ENCODE results near the gene GSTA1. TPM values are rescaled to one million over a fixed set of nuclear protein-coding genes. Genes with fewer than 3 reads are reported as not detected.

Gene GSTA1
- total RNA-seq, 1 experiment from 2014 or later = not detected

DNA sequence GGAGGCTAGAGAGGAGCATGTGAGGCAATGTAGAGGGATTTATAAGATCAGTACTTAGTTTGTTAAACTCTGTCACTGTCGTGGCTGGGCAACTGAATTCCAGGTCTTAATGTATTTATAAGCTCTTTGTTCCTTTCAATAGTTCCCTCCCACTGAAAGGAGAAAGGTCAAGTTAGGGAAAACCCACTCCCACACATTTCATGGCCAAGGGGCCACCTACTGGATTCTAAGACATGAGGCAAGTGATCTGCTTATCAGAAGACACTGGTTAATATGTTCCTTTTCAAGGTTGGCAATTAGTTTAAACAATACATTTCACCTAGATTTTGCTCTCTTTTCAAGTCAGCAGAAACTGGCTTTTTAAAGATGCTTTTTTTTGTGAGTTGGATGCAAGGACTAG, 42.4 kb upstream of the GSTA1 start:
- Histone ChIP-seq H2BK120ac (ENCODE audit: low read depth, low read length, poor library complexity, severe bottlenecking) (no peak overlapping the region), H3K4ac (ENCODE audit: low read depth, low read length) (no peak overlapping the region), H3K23me2 (ENCODE audit: insufficient read length, low read depth, low read length, poor library complexity, severe bottlenecking) (no peaks in the 10 kb centered on the region), H3K23ac (ENCODE audit: insufficient read length, low read depth, low read length) (no peak overlapping the region), H3K4me1 (ENCODE audit: insufficient read depth, low read length) (no peaks in the 10 kb centered on the region), H3K4me2 (ENCODE audit: insufficient read depth, insufficient read length, low read length) (no peak overlapping the region), H2BK20ac (ENCODE audit: low read depth, low read length, poor library complexity, severe bottlenecking) (no peak overlapping the region), H4K91ac (ENCODE audit: insufficient read length, low read depth, low read length) (no peak overlapping the region), H3K18ac (ENCODE audit: insufficient read length, low read depth, low read length) (no peak overlapping the region), H3K9me3 (ENCODE audit: control insufficient read depth, low read depth, low read length) (no peaks in the 10 kb centered on the region), H2AFZ (ENCODE audit: low read length) (no peak overlapping the region), H4K5ac (ENCODE audit: insufficient read length, low read depth, low read length) (no peak overlapping the region), H3K56ac (ENCODE audit: insufficient read length, low read depth, low read length) (no peak overlapping the region), H4K20me1 (ENCODE audit: control insufficient read depth, insufficient read depth, insufficient read length) (no peaks in the 10 kb centered on the region), H2AK5ac (ENCODE audit: insufficient read length, low read length) (no peak overlapping the region), H3K27me3 (ENCODE audit: insufficient read depth, low read length) (no peaks in the 10 kb centered on the region), H3K9ac (ENCODE audit: extremely low read depth, insufficient read length, low read length) (no peak overlapping the region), H3T11ph (ENCODE audit: low read length) (no peak overlapping the region), H2BK5ac (ENCODE audit: insufficient read length, low read length) (no peak overlapping the region), H4K8ac (replicated peaks; ENCODE audit: insufficient read length, low read depth, low read length) (no peak overlapping the region), H2BK12ac (ENCODE audit: insufficient read length, low read depth, low read length) (no peak overlapping the region), H3K79me1 (ENCODE audit: insufficient read depth, low read depth, low read length, poor library complexity, severe bottlenecking) (no peaks in the 10 kb centered on the region), H3K14ac (ENCODE audit: insufficient read depth, low read length) (no peak overlapping the region), H3K27ac (ENCODE audit: insufficient read length, low read depth, low read length) (no peak overlapping the region), H3K79me2 (ENCODE audit: insufficient read depth, low read length) (no peaks in the 10 kb centered on the region), H2BK15ac (ENCODE audit: low read depth, low read length) (no peak overlapping the region)
- no peak for DNase-seq
- peaks cover 6% of the 10 kb centered on the region for H3K27me3 Mint-ChIP-seq (ENCODE audit: low read depth)
- no peak overlapping the region; a peak in 1 of 7 replicates for H3K27ac Mint-ChIP-seq
- H3K4me3 Mint-ChIP-seq = no peak overlapping the region
- peaks cover 15 to 16% of the 10 kb centered on the region in 2 experiments for H3K9me3 Mint-ChIP-seq
- no CpG with 5 or more reads among the region's 1 CpG for WGBS (ENCODE audit: extremely low coverage, insufficient read length, low lambda C conversion rate)
- H3K4me1 Mint-ChIP-seq = no peaks in the 10 kb centered on the region; a peak in 1 of 4 replicates
- TF ChIP-seq, protein P1, sequence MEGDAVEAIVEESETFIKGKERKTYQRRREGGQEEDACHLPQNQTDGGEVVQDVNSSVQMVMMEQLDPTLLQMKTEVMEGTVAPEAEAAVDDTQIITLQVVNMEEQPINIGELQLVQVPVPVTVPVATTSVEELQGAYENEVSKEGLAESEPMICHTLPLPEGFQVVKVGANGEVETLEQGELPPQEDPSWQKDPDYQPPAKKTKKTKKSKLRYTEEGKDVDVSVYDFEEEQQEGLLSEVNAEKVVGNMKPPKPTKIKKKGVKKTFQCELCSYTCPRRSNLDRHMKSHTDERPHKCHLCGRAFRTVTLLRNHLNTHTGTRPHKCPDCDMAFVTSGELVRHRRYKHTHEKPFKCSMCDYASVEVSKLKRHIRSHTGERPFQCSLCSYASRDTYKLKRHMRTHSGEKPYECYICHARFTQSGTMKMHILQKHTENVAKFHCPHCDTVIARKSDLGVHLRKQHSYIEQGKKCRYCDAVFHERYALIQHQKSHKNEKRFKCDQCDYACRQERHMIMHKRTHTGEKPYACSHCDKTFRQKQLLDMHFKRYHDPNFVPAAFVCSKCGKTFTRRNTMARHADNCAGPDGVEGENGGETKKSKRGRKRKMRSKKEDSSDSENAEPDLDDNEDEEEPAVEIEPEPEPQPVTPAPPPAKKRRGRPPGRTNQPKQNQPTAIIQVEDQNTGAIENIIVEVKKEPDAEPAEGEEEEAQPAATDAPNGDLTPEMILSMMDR (conservative IDR thresholded peaks at IDR 0.05) = no peak; the same call in 2 of the 3 replicates
- peaks cover 0 to 14% (median 5%) of the 10 kb centered on the region in 3 experiments; a peak in 6 of 7 replicates for H3K36me3 Mint-ChIP-seq (ENCODE audit: insufficient read depth in 1 of 3, low read depth in 3 of 3)

Measured in H9 (cell line).